Fibroblast of peridontal ligament (primary cell): ENCODE data around the gene SLC1A5.
A peak's percentile ranks its signal among the peaks of the same experiment; 100 is the strongest.
"Not testable (repeated sequence)": the region's sequence is repeated elsewhere in the genome, so short reads cannot be mapped to it uniquely, and the experiment has no call there.

Experiments
- DNase-seq: peaks from one replicate; pipeline ENCODE4 v3.0.0-alpha.2; 2010; ENCODE audit errors: extremely low read depth

Gene SLC1A5

GRCh38 chr19:46788262-46788967 lies at the start of gene SLC1A5:
SLC1A5 (minus strand) TSS chr19:46788594; CDS start chr19:46787965, 629 bp downstream.
- peak; percentile 94 for DNase-seq

DNA sequence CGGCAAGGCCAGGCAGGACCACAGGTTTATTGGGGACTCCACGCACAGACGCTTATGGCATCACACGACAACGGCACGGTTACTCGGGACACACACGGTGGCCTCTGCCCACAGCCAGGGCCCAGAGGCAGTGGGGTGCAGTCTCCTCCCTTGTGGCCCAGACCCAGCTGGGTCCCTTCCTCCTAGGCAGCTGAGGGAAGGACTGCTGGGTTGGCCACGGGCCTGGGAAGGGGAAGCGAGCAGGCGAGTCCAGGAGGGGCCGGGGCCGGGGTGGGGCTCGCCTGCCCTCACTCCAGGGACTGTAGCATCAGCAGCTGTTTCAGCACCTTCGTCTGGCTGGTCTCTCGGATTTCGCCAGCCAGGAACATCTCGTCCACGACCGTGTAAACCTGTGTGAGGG lies 49.8 kb upstream of the SLC1A5 start:
- no peak for DNase-seq

DNA sequence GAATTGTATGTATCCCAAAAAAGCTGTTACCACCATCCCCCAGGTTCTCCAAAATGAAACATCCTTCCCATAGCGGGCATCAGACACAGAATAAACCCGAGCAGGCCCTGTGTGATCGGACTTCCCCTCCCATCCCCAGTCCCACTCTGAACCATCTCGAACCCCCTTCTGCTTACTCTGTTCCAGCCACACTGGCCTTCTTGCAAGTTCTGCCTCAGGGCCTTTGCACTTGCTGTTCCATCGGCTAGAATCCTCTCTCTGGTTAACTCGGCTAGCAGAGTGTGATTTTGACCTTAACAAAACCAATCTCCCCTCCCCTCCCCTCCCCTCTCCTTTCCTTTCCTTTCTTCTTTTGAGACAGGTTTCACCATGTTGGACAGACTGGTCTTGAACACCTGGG lies 46.6 kb upstream of the SLC1A5 start:
- no peak for DNase-seq

DNA sequence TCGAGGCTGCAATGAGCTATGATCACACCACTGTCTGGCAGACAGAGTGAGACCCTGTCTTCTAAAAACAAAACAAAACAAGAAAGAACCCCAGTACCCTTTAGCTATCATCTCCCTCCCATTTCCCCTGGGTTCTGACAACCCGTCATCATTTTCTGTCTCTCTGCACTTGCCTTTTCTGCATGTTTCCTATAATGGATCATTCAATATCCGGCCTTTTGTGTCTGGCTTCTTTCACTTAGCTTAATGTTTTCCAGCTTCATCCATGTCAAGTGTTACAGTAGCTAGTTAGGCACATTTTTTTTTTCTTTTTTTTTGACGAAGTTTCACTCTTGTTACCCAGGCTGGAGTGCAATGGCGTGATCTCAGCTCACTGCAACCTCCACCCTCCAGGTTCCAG lies 45.7 kb upstream of the SLC1A5 start:
- no peak for DNase-seq

DNA sequence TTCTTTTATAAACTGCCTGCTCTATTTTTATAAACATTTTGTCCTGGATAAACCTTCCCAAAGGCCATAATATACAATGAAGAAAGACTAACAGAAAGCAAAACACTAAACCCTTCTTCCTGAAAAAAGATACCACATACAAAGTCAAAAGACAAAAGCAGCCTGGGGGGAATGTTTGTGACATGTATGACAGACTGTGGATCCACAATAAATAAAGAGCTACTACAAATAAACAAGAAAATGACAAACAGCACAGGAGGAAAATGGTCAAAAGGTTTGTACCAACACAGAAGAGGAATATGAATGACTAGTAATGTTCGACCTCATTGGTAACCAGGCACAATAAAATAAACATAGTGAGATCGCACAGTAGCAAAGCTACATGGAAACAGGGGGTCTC lies 42.5 kb upstream of the SLC1A5 start:
- no peak for DNase-seq

GRCh38 chr19:46828484-46828883 lies 40.1 kb upstream of the SLC1A5 start:
- no peak for DNase-seq

- DNase-seq = no peak
Observed at GRCh38 chr19:46825731-46826055, 37.3 kb upstream of the SLC1A5 start.

DNA sequence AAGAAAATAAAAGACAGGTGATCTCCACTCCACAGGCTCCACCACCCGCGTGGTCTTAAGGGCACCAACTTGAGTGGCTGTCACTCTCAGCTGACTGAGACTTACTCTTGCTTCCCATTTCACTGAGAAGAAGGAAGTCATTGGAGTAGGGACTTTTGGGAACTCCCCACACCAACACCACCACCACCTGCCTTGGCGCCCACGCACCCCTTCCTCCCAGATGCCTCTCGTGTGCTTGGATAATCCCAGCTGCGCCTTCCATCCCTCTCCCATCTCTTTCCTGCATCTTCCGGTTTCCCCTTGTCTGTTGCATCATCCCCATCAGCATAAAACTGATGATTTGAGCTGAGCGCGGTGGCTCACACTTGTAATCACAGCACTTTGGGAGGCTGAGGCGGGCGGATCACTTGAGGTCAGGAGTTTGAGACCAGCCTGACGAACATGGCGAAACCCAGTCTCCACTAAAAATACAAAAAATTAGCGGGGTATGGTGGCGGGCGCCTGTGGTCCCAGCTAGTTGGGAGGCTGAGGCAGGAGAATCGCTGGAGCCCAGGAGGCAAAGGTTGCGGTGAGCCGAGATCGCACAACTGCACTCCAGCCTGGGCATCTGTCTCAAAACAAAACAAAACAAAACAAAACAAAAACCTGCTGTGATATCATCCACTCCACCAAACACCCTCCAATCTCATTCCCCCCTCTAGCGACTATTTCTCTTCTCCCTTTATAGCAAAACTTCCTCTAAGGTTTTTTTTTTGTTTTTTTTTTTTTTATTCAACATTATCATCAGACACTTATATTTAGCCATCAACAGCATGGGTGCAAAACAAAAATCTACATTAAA lies 36.7 kb upstream of the SLC1A5 start:
- no peak for DNase-seq

DNA sequence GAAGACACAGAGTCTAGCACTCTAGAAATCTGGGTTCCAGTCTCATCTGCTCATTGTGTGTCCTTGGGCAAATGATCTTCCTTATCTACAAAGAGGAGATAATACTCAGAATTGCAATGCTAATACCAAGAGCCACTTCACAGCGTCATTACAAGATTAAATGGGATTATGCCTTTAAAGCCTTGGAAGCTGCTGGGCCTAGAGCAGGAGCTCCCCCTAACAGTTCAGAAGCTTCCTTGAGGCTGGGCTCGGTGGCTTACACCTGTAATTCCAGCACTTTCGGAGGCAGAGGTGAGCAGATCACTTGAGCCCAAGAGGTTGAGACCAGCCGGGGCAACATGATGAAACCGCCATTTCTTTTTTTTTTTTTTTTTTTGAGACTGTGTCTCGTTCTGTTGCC lies 34.7 kb upstream of the SLC1A5 start:
- no peak for DNase-seq

DNA sequence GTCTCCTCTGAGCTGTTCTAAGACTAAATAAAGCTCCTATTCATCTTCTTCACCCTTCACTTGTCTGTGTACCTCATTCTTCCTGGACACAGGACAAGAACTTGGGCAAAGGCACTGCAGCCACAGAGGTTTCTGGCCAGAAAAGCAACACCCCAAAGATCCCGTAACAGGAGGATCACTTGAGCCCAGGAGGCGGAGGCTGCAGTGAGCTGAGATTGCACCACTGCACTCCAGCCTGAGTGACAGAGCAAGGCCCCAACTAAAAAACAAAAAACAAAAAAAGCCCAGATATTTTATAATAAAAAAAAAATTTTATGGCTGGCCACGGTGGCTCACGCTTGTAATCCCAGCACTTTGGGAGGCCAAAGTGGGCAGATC lies 34.0 kb upstream of the SLC1A5 start:
- not testable (repeated sequence) for DNase-seq

- DNase-seq = no peak
Observed at GRCh38 chr19:46821512-46822409, 33.4 kb upstream of the SLC1A5 start.

- DNase-seq = no peak
Observed at GRCh38 chr19:46818812-46819211, 30.4 kb upstream of the SLC1A5 start.

DNA sequence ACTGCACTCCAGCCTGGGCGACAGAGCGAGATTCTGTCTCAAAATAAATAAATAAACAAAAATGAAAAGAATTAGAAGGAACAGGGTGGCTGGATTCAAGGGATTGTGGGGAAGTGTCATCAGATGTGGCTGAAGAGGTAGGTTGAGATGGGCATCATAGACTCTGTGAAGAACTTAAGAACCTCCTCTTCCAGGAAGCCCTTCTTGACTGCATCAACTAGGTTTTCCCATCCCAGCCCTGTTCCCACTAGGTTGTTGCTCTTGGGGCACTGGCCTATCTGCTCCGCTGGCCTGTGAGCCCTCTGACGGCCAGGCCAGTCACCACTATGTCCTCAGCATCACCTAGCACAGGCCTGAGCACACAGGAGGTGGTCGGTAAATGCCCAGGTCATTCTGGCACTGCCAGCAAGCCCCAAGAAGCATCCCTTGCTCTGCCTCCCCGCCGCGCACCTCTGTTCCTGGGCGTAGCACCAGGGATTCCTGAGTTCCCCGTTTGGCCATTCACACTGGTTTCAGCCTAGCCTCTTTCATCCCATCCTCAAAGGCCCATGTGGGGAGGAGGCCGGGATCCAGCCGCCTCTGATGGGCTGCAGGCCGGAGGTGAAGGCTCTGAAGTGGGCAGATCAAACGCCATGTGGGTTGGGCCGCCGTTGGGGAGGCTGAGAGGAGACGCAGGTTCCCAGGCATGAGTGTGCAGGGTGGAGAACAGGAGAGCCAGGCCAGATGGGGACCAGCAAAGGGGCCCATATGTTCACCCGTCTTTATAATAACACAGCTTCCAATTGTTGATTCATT lies 27.6 kb upstream of the SLC1A5 start:
- DNase-seq = no peak

DNA sequence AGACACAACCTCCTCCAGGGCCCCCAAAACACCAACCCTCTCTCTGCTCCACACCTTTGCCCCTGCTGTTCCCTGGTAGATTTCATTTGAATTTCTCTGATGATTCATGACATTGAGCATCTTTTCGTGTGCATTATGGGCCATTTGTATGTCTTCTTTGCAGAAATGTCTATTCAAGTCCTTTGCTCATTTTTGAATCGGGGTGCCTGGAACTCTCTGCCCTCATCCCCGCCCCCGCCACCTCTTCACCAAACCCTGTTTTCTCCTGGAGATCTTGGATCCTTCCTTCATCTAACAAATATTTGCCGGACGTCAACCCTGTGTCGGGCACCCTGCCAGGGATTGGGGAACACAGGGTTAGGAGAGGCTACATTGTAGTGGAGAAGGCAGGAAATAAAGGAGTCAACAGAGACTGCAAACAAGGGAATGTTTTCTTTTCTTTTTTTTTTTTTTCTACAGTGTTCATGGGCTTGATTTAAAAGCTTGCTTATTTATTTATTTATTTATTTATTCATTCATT lies 25.5 kb upstream of the SLC1A5 start:
- no peak for DNase-seq

GRCh38 chr19:46812977-46813838 lies 24.8 kb upstream of the SLC1A5 start:
- no peak for DNase-seq

DNA sequence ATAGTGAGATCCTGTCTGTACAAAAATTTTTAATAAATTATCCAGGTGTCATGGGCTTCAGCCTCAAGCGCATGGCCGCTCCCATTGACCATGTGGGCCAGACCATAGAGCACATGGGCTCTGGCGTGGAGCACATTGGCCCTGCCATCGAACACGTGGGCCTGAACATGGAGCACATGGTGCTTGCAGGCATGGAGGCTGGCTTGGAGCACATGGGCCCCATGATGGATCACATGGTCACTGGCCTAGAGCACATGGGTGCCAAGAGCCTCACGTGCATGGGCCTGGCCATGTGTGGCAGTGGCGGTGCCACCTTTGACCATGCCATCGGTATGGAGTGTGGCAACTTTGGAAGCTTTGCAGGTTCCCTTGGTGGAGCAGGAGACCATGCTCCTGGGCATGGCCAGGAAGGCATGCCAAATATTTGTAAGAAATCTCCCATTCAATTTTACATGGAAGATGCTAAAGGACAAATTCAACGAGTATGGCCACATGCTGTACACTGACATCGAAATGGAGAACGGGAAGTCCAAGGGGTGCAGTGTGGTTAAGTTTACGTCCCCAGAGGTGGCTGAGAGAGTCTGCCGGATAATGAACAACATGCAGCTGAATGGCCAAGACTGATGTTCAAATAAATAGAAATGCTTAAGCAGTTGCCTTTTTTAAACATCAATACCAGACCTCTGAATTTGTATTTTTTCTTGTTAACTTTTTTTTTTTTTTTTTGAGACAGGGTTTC lies 21.3 kb upstream of the SLC1A5 start:
- DNase-seq = no peak

DNA sequence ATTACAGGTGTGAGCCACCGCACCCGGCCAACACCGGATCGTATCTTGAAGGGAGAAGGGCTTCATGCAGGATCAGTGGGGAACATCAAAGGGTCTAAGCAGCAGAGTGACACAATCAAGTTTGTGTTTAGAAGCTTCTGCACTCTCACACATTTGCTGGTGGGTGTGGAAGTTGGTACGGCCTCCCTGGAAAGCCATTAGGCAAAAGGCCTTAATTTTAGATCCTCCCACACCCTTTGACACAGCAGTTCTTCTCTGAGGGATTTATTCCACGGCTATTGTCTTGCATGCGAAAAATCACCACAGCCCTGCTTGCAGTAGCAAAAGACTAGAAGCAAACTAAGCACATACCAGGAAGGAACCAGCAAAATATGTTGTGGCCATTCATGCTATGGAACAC lies 18.3 kb upstream of the SLC1A5 start:
- DNase-seq = no peak

DNA sequence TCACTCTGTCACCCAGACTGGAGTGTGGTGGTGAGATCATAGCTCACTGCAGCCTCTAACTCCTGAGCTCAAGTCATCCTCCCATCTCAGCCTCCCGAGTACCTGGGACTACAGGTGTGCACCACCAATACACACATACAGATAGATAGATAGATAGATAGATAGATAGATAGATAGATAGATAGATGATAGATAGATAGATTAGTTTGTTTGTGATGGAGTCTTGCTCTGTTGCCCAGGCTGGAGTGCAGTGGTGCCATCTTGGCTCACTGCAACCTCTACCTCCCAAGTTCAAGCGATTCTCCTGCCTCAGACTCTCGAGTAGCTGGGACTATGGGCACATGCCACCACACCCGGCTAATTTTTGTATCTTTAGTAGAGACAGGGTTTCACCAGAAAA lies 16.0 kb upstream of the SLC1A5 start:
- not testable (repeated sequence) for DNase-seq

GRCh38 chr19:46803555-46803954 lies 15.2 kb upstream of the SLC1A5 start:
- DNase-seq = no peak

- DNase-seq = no peak
Observed at GRCh38 chr19:46802152-46802551, 13.8 kb upstream of the SLC1A5 start.
